Endothelial cell (in vitro differentiated cells): Measurements from ENCODE around the gene TUBA4A. TPM values are rescaled to one million over a fixed set of nuclear protein-coding genes. Genes with fewer than 3 reads are reported as not detected.

ENCODE experiments used
- DNase-seq: peaks from one replicate; pipeline ENCODE4 v3.0.0; 2021; ENCODE audit warnings: low spot score
- H3K27ac Mint-ChIP-seq: one replicate; pipeline ENCODE4 v1.8.0; 2021; ENCODE audit warnings: mixed read lengths, inconsistent platforms; ENCODE audit not compliant: unreplicated experiment
- H3K27me3 Mint-ChIP-seq: one replicate; pipeline ENCODE4 v1.8.0; 2021; ENCODE audit warnings: mild to moderate bottlenecking, moderate library complexity, mixed read lengths, inconsistent platforms; ENCODE audit not compliant: unreplicated experiment
- H3K36me3 Mint-ChIP-seq: one replicate; pipeline ENCODE4 v1.8.0; 2021; ENCODE audit warnings: mild to moderate bottlenecking, low read depth, mixed read lengths, inconsistent platforms; ENCODE audit not compliant: unreplicated experiment
- H3K4me1 Mint-ChIP-seq: one replicate; pipeline ENCODE4 v1.8.0; 2021; ENCODE audit warnings: mild to moderate bottlenecking, mixed read lengths, inconsistent platforms; ENCODE audit not compliant: unreplicated experiment
- H3K4me3 Mint-ChIP-seq: one replicate; pipeline ENCODE4 v1.8.0; 2021; ENCODE audit warnings: mild to moderate bottlenecking, mixed read lengths, inconsistent platforms; ENCODE audit not compliant: unreplicated experiment
- H3K9me3 Mint-ChIP-seq: one replicate; pipeline ENCODE4 v1.8.0; 2021; ENCODE audit warnings: mixed read lengths, inconsistent platforms; ENCODE audit not compliant: unreplicated experiment
- total RNA-seq: library from RNA; stranded (reverse); fragmentation: NEBNext Ultra II Directional; extraction: Animal tissue kit (Norgen Biotek cat#: 25700); gene quantifications from one replicate; pipeline ENCODE4 v1.2.1, GENCODE V29; 2021; ENCODE audit not compliant: unreplicated experiment
- TF ChIP-seq, protein P1 (sequence below): fragments of 200-600 bp; sonication (generic); IDR thresholded peaks from one replicate; pipeline ENCODE4 v1.5.0; 2021; ENCODE audit warnings: antibody characterized with exemption; ENCODE audit not compliant: unreplicated experiment

Gene TUBA4A
- total RNA-seq, 1 donor from 2014 or later = 18.7 TPM

DNA sequence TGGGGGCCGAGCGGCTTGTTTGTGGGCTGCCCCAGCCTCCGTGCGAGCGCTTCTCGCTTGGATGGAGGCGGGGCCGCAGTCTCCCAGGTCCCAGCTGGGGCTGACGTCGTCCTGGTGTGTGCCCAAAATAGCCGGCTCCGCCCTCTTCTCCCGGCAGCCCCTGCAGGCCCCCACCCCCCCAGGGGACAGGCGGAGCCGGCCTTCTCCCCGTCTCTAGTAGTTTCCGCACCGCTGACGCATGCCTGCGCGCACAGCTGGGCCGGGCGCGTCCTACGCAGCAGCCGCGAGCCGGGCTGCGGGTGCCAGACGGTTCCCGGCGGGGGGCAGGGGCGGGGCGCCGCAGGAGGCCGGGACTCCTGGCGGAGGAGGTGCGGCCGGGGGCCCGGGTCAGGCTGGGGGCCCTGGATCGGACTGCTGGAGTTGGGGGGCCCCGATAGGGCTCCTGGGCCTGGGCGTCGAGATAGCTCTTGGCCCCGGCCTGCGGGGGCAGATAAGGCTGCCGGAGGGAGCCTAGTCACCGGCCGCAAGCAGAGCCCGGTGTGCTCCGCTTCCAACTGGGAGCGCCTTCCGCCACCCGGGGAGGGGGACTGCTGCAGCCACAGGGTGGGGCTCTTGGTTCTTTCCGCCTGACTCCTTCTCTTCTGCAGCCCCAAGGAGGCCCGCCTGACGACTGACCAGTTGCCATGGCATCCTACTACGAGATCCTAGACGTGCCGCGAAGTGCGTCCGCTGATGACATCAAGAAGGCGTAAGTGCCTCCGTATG lies 25.6 kb upstream of the TUBA4A start, which contains the start of gene DNAJB2:
Gene DNAJB2, plus strand, starts transcription at position 216 of the 765 bp plus-strand sequence. Its CDS starts 468 bp downstream, at position 684.
- DNase-seq = peak; percentile 95
- Mint-ChIP-seq H3K27ac (peak within 1 kb of the TSS; percentile 96), H3K4me3 (peak within 1 kb of the TSS; percentile 91), H3K27me3 (peaks cover 15% of the 10 kb centered on the region), H3K36me3 (peaks cover 19% of the 10 kb centered on the region), H3K9me3 (no peaks in the 10 kb centered on the region), H3K4me1 (peaks cover 26% of the 10 kb centered on the region)
- TF ChIP-seq, protein P1, sequence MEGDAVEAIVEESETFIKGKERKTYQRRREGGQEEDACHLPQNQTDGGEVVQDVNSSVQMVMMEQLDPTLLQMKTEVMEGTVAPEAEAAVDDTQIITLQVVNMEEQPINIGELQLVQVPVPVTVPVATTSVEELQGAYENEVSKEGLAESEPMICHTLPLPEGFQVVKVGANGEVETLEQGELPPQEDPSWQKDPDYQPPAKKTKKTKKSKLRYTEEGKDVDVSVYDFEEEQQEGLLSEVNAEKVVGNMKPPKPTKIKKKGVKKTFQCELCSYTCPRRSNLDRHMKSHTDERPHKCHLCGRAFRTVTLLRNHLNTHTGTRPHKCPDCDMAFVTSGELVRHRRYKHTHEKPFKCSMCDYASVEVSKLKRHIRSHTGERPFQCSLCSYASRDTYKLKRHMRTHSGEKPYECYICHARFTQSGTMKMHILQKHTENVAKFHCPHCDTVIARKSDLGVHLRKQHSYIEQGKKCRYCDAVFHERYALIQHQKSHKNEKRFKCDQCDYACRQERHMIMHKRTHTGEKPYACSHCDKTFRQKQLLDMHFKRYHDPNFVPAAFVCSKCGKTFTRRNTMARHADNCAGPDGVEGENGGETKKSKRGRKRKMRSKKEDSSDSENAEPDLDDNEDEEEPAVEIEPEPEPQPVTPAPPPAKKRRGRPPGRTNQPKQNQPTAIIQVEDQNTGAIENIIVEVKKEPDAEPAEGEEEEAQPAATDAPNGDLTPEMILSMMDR = no peak

DNA sequence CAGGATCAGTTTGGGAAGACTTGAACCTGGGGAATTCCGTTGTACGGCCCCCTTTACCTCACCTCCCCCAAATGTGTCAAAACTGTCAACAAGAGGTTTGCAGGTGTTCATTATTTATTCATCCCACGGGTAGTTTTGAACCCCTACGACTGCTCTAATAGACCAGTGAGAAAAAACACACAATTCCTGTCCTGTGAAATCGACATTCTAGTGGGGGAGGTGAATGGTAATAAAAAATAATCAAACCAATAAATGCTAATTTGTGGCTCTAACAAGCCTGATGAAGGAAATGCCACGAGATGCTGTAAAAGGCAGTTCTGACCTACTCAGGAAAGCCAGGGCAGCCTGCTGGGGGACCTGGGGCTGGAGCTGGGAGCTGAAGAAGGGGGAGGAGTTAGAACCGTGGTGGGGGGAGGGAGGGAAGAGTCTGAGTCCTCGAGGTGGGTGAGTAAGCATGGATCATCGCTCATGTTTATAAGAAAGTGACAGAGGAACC lies 25.0 kb upstream of the TUBA4A start:
- H3K36me3 Mint-ChIP-seq = peaks cover 17% of the 10 kb centered on the region
- no peaks in the 10 kb centered on the region for H3K9me3 Mint-ChIP-seq
- peaks cover 15% of the 10 kb centered on the region for H3K27me3 Mint-ChIP-seq
- peak overlapping the region; percentile 90 for H3K4me3 Mint-ChIP-seq
- TF ChIP-seq, protein P1 = no peak
- H3K4me1 Mint-ChIP-seq = peaks cover 26% of the 10 kb centered on the region
- DNase-seq = no peak
- peak overlapping the region; percentile 95 for H3K27ac Mint-ChIP-seq

DNA sequence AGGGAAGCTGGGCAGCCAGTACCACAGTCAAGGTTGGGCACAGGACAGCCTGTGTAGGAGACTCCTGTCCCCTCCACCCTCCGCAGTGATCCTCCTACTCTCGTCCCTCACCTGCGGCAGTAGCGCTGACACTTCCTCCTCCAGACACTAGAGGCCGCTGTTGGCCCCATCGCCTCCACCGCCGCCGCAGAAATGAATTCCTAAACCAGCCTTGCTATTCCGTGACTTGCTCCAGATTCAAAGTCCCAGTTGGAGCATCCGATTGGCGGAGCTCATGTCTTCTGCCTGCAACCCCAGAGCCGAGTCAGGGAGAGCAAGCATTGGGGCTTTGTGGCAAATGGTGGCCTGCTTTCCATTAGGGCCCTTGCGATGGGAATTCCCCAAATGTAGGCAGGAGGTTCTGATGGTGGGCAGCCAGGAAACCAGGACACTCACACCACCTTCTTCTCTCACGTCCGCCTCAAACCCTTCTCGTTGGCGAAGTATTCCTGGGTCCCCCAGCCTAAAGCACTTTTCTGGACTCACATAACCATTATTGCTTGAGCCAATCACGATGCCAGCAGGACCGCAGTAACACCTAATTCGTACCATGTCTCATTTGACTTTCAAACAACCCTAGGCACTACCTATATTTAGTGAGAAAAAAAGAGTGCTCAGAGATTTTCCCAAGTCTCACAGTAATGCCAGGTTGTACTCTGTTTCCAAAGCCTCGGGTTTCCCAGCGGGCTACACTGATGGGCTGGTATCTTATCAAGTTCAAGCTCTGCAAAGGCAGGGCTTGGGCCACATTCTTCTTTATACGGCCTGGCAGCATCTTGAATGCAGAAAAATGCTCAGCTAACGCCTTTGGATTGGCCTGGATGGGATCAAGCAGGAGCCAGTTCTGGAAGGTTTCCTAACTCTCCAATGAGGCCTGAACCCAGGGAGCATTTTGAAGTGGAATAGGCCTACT lies 24.3 kb upstream of the TUBA4A start:
- TF ChIP-seq, protein P1 = peak; percentile 95
- H3K9me3 Mint-ChIP-seq = no peaks in the 10 kb centered on the region
- H3K27ac Mint-ChIP-seq = peak overlapping the region; percentile 95
- peaks cover 12% of the 10 kb centered on the region for H3K36me3 Mint-ChIP-seq
- H3K27me3 Mint-ChIP-seq = peaks cover 15% of the 10 kb centered on the region
- H3K4me3 Mint-ChIP-seq = peak overlapping the region; percentile 90
- DNase-seq = peak; percentile 79
- H3K4me1 Mint-ChIP-seq = peaks cover 26% of the 10 kb centered on the region

DNA sequence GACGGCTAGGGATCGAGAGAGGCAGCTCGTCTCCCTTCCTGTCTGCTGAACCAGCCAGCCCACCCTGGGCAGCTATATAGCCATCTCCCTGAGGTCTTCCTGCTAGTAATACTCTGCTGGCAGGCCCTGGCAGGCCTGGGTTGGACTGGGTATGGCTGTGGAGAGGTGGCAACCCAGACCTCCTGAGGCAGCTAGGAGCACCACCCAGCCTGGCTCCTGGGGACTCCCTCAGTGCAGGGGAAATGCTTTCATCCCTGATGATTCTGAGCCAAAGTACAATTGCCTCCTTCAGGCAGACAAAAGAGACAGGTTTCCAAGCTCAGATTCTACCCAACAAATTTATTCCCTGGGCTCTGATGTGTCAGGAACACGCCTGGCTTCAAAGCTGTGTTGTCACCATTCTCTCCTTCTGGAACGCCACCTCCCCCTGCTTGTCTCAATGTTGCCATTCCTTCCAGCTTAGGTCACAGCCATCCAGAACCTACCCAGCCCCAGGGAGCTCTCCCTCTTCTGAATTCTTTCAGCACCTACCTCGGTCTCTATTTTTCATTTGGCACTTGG lies 20.7 kb upstream of the TUBA4A start:
- TF ChIP-seq, protein P1 = no peak
- Mint-ChIP-seq H3K4me3 (no peak overlapping the region), H3K4me1 (peaks cover 21% of the 10 kb centered on the region), H3K27me3 (peaks cover 12% of the 10 kb centered on the region), H3K9me3 (no peaks in the 10 kb centered on the region), H3K36me3 (no peaks in the 10 kb centered on the region), H3K27ac (no peak overlapping the region)
- no peak for DNase-seq
